ENCODE measurements around the gene DLX3. TPM values are rescaled to one million over a fixed set of nuclear protein-coding genes. Genes with fewer than 3 reads are reported as not detected.

The DLX3 gene
- total RNA-seq, 2 donors from 2014 or later = 0.12 TPM; not detected in 1

DNA sequence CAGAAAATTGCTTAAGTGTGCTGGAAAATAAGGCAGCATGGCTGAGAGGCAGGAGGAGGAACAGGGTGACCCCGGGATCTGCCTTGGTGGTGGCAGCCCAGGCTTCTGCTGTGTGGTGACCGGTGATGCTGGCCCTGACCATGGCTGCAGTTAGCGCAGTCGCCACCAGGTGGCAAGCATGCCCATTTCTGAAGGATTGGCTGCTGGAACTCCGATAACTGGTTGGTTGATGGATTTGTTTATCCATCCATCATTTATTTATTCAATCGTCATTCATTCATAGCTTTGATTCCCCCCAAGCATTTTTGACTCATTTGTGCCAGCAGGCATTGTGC lies 31.8 kb upstream of the DLX3 start:
- Histone ChIP-seq H3K4me1 (peaks cover 0 to 23% of the 10 kb centered on the region in 2 donors), H3K4me3 (peak overlapping the region in 1 of 2 donors; percentile 32), H3K9me3 (no peaks in the 10 kb centered on the region), H3K27me3 (no peaks in the 10 kb centered on the region), H3K36me3 (no peaks in the 10 kb centered on the region), H3K27ac (no peak overlapping the region)
- DNase-seq (ENCODE audit: low spot score) = peak; percentile 91
- TF ChIP-seq, protein P1, sequence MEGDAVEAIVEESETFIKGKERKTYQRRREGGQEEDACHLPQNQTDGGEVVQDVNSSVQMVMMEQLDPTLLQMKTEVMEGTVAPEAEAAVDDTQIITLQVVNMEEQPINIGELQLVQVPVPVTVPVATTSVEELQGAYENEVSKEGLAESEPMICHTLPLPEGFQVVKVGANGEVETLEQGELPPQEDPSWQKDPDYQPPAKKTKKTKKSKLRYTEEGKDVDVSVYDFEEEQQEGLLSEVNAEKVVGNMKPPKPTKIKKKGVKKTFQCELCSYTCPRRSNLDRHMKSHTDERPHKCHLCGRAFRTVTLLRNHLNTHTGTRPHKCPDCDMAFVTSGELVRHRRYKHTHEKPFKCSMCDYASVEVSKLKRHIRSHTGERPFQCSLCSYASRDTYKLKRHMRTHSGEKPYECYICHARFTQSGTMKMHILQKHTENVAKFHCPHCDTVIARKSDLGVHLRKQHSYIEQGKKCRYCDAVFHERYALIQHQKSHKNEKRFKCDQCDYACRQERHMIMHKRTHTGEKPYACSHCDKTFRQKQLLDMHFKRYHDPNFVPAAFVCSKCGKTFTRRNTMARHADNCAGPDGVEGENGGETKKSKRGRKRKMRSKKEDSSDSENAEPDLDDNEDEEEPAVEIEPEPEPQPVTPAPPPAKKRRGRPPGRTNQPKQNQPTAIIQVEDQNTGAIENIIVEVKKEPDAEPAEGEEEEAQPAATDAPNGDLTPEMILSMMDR (IDR thresholded peaks at IDR 0.05) = peak; percentile 95 to 97

DNA sequence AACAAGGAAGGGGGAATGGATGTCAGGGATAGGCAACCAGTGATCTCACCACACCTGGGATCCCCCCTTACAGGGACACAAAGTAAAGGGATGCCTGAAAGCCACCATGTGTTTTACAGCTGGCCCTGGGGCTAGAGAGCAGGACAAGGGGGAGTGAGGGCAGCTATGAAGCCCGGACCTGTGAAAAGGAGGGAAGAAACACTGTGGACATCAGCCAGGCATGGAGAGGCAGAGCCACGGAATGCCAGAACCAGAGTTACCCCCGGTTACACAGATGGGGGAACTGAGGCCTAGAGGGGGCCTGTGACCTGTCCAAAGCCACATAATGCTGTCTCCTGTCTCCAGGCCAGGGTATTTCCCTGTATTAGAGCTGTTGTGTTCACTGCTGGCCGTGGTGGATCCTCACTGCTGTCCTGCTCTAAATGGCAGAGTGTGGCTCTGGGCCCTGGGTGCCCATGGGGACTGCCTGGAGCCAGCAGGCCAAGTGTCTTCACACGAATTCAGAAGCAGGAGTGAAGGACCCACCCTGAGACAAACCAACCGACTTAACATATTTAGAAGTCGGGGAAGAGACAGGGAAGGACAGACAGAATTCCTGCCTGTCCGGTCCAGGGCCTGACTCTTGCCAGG lies 31.1 kb upstream of the DLX3 start:
- peaks cover 0 to 23% of the 10 kb centered on the region in 2 donors for H3K4me1 ChIP-seq
- no peaks in the 10 kb centered on the region for H3K9me3 ChIP-seq
- TF ChIP-seq, protein P1 (IDR thresholded peaks at IDR 0.05) = no peak
- no peak overlapping the region for H3K4me3 ChIP-seq
- no peaks in the 10 kb centered on the region for H3K27me3 ChIP-seq
- no peaks in the 10 kb centered on the region for H3K36me3 ChIP-seq
- peak; percentile 34 for DNase-seq (ENCODE audit: low spot score)
- no peak overlapping the region for H3K27ac ChIP-seq

DNA sequence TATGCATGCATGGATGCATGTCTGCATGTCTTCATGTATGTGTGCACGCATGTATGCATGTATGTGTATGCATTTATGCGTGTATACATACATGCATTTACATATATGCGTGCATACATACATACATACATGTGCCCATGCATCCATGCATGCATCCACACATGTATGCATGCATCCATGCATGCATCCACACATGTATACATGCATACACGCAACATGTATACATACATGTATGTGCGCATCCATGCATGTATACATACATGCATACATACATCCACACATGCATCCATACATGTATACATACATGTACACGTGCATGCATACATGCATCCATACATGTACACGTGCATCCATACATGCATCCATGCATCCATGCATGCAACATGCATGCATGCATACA lies 29.8 kb upstream of the DLX3 start:
- TF ChIP-seq, protein P1 (IDR thresholded peaks at IDR 0.05) = no peak
- no peak for DNase-seq (ENCODE audit: low spot score)
- H3K4me3 ChIP-seq = no peak overlapping the region
- H3K4me1 ChIP-seq = peaks cover 0 to 23% of the 10 kb centered on the region in 2 donors
- no peak overlapping the region for H3K27ac ChIP-seq
- no peaks in the 10 kb centered on the region for H3K9me3 ChIP-seq
- H3K36me3 ChIP-seq = no peaks in the 10 kb centered on the region
- H3K27me3 ChIP-seq = no peaks in the 10 kb centered on the region

DNA sequence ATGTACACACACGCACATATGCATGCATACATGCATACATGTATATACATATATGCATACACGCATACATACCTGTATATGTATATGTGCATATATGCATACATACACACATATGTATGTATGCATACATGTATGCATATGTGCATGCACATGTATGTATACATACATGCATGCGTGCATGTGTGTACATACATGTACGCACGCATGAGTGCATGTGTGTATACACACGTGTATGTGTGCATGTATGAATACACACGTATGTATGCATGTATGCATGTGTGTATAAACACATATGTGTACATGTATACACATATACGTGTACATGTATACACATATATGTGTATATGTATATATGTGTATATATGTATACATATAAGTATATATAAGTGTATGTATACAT lies 28.5 kb upstream of the DLX3 start:
- no peak overlapping the region for H3K4me3 ChIP-seq
- H3K27ac ChIP-seq = no peak overlapping the region
- H3K9me3 ChIP-seq = no peaks in the 10 kb centered on the region
- peaks cover 0 to 23% of the 10 kb centered on the region in 2 donors for H3K4me1 ChIP-seq
- no peaks in the 10 kb centered on the region for H3K27me3 ChIP-seq
- H3K36me3 ChIP-seq = no peaks in the 10 kb centered on the region
- TF ChIP-seq, protein P1 (IDR thresholded peaks at IDR 0.05) = no peak
- no peak for DNase-seq (ENCODE audit: low spot score)

DNA sequence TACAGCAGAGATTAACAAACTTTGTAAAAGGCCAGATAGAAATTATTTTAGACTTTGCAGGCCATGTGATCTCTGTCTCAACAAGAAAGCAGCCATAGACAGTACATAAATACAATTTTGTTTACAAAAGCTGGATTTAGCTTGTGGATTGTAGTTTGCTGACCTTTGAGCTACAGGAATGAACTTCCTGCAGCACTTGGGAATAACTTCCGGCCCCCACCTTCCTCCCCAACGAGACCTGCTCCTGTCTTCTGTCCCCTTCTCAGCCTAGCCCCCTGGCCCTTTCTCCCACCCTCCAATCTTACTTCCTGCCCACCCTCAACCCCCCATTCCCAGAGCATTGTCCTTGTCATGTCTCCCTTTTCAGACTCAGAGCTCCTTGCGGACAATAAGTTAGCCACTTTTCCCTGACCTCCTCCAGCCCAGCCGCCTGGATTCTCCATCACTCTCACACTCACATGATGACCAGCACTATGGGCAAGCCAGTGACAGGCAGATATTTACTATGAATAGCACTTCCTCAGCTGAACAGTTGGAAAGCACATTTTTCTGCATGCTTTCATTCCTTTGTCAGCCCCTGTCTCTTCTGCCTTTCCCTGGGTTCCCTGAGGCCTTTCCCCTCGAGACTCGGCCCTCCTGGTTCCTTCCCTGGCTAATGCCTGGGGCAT lies 27.6 kb upstream of the DLX3 start:
- DNase-seq (ENCODE audit: low spot score) = peak; percentile 30
- Histone ChIP-seq H3K36me3 (no peaks in the 10 kb centered on the region), H3K27ac (peak overlapping the region in 1 of 2 donors; percentile 10), H3K27me3 (no peaks in the 10 kb centered on the region), H3K4me1 (peaks cover 0 to 16% of the 10 kb centered on the region in 2 donors), H3K9me3 (no peaks in the 10 kb centered on the region), H3K4me3 (no peak overlapping the region)
- TF ChIP-seq, protein P1 (IDR thresholded peaks at IDR 0.05) = no peak

All from right atrium auricular region (tissue), 2 donors.